NOMO-1 treated with DMSO at 0.1 percent for 48 hours (cell line): Measurements from ENCODE around the gene ADIPOR2.

Source experiments
- DNase-seq: peaks from one replicate; lab custom pipeline; 2025; ENCODE audit not compliant: unreplicated experiment; lab: John Stamatoyannopoulos, UW

ADIPOR2 gene

GRCh38 chr12:1690578-1691122 lies at the start of gene ADIPOR2:
ADIPOR2 (plus strand) TSS chr12:1691070; CDS start chr12:1754344, 63,274 bp downstream.
- peak; percentile 93 for DNase-seq

GRCh38 chr12:1642513-1642912 lies 48.4 kb upstream of the ADIPOR2 start:
- DNase-seq, result no peak

- DNase-seq, result no peak
These were observed 47.8 kb upstream of the ADIPOR2 start for GRCh38 chr12:1643043-1643442.

- DNase-seq, result no peak
These were observed 46.9 kb upstream of the ADIPOR2 start for GRCh38 chr12:1643905-1644533.

GRCh38 chr12:1644534-1645438 lies 46.1 kb upstream of the ADIPOR2 start:
- DNase-seq, result no peak

- no peak for DNase-seq
These were observed 45.1 kb upstream of the ADIPOR2 start for GRCh38 chr12:1645819-1646218.

- DNase-seq, result peak; percentile 26
These were observed 44.1 kb upstream of the ADIPOR2 start for GRCh38 chr12:1646569-1647284.

GRCh38 chr12:1647285-1647669 lies 43.6 kb upstream of the ADIPOR2 start:
- no peak for DNase-seq

GRCh38 chr12:1650260-1650977 lies 40.5 kb upstream of the ADIPOR2 start:
- DNase-seq, result no peak

GRCh38 chr12:1650978-1651361 lies 39.9 kb upstream of the ADIPOR2 start:
- no peak for DNase-seq

GRCh38 chr12:1651946-1652345 lies 38.9 kb upstream of the ADIPOR2 start:
- DNase-seq, result no peak

GRCh38 chr12:1655225-1655788 lies 35.6 kb upstream of the ADIPOR2 start:
- DNase-seq, result no peak

GRCh38 chr12:1656902-1657301 lies 34.0 kb upstream of the ADIPOR2 start:
- DNase-seq, result no peak

GRCh38 chr12:1657688-1658087 lies 33.2 kb upstream of the ADIPOR2 start:
- DNase-seq, result no peak

GRCh38 chr12:1660304-1661187 lies 30.3 kb upstream of the ADIPOR2 start:
- peak; percentile 8 for DNase-seq

GRCh38 chr12:1661553-1662335 lies 29.1 kb upstream of the ADIPOR2 start:
- peak; percentile 97 for DNase-seq

GRCh38 chr12:1662761-1663439 lies 28.0 kb upstream of the ADIPOR2 start:
- no peak for DNase-seq
